ENCODE measurements around the gene TMEM132C. TPM values are rescaled to one million over a fixed set of nuclear protein-coding genes. Genes with fewer than 3 reads are reported as not detected.

Gene TMEM132C
- polyA plus RNA-seq, 2 of the 4 experiments (the other 2 are of a cell fraction): not detected

DNA sequence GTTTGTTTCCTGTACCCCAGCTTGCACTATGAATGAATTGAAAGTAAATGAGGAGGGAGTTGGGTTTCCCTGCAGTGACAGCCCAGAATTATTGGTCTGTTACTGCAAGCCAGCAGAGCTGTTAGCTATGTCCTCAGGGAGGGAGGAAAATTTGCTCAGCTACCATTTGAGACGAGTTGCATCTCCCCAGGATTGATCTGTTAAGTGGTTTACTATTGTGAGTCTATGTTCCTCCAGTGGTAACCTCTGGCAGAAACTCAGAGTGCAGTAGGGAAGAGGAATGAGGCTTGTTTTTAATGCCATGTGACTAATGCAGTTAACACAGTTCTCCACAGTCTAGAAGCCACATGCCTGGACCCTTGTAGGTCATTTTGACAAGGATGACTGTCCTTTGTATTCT lies 382.9 kb downstream of the TMEM132C start:
- WGBS (ENCODE audit: missing lambda C conversion rate): 0% methylated on average over 1 of the region's 1 CpG
- Histone ChIP-seq H3K4me1 (no peaks in the 10 kb centered on the region), H3K4me2 (no peak overlapping the region), H3K9me3 (no peaks in the 10 kb centered on the region), H3K27ac (no peak overlapping the region), H3K4me3 (no peak overlapping the region)
- TF ChIP-seq POLR2A (IDR thresholded peaks at IDR 0.05; ENCODE audit: low read length) (no peak), ZNF302 (CRISPR knock-in tag; IDR thresholded peaks at IDR 0.05) (no peak), FOXS1 (CRISPR knock-in tag; IDR thresholded peaks at IDR 0.05) (no peak), CBX2 (IDR thresholded peaks at IDR 0.05; ENCODE audit: borderline replicate concordance, low read depth) (no peak), PHF8 (IDR thresholded peaks at IDR 0.05; ENCODE audit: borderline replicate concordance, low read depth) (no peak), MAFK (IDR thresholded peaks at IDR 0.05; ENCODE audit: partially characterized antibody) (no peak), NFE2L2 (conservative IDR thresholded peaks at IDR 0.05; ENCODE audit: low read length) (no peak), HDAC2 (IDR thresholded peaks at IDR 0.05) (no peak), TP53 (CRISPR knock-in tag; IDR thresholded peaks at IDR 0.05) (no peak)
- TF ChIP-seq, protein P1, sequence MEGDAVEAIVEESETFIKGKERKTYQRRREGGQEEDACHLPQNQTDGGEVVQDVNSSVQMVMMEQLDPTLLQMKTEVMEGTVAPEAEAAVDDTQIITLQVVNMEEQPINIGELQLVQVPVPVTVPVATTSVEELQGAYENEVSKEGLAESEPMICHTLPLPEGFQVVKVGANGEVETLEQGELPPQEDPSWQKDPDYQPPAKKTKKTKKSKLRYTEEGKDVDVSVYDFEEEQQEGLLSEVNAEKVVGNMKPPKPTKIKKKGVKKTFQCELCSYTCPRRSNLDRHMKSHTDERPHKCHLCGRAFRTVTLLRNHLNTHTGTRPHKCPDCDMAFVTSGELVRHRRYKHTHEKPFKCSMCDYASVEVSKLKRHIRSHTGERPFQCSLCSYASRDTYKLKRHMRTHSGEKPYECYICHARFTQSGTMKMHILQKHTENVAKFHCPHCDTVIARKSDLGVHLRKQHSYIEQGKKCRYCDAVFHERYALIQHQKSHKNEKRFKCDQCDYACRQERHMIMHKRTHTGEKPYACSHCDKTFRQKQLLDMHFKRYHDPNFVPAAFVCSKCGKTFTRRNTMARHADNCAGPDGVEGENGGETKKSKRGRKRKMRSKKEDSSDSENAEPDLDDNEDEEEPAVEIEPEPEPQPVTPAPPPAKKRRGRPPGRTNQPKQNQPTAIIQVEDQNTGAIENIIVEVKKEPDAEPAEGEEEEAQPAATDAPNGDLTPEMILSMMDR (IDR thresholded peaks at IDR 0.05): no peak
- TF ChIP-seq, protein P2, sequence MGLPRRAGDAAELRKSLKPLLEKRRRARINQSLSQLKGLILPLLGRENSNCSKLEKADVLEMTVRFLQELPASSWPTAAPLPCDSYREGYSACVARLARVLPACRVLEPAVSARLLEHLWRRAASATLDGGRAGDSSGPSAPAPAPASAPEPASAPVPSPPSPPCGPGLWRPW (IDR thresholded peaks at IDR 0.05): no peak
- no peak for DNase-seq (ENCODE audit: low read depth in 1 of 2, low spot score in 1 of 2)
- POLR2A ChIA-PET: no interaction called here
- ATAC-seq: no peak
- FAIRE-seq: no peak
- CTCF ChIA-PET: no interaction called here

DNA sequence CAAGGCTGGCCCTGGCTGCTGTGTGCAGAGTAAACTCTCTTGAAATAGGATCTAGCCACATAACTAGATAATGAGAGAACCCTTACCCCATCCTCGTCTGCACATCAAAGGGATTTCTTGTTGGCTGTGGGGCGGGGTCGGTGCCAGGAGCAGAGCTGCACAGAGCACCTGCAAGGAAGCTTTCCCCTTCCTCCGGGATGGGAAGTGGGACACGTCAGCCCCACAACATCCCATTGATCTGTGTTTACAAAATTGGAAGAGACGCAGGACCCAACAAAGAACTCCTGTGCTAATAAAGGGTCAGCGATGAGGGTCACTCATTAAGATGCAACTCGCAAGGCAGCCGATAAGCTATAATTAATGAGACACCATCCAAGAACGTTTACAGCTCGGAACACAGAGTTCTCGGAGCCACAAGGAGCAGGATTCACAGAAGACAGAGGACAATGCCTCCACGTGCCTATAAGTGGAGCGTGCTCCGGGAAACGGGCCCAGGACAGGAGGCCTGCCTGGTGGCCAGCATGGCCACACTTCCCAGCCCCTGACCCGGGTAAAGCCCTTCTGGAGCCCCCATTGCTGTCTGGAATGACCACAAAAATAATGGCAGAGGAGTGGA lies 385.3 kb downstream of the TMEM132C start:
- no peak overlapping the region for H3K4me2 ChIP-seq
- H3K9me3 ChIP-seq: no peaks in the 10 kb centered on the region
- no peak for TF ChIP-seq ZC3H11A (IDR thresholded peaks at IDR 0.05)
- no peak for TF ChIP-seq EP300 (IDR thresholded peaks at IDR 0.05)
- TF ChIP-seq SREBF2 (IDR thresholded peaks at IDR 0.05): no peak
- no peak for TF ChIP-seq NPAS2 (CRISPR knock-in tag; IDR thresholded peaks at IDR 0.05; ENCODE audit: borderline replicate concordance)
- TF ChIP-seq FOSB (CRISPR knock-in tag; IDR thresholded peaks at IDR 0.05): no peak
- TF ChIP-seq, protein P3, sequence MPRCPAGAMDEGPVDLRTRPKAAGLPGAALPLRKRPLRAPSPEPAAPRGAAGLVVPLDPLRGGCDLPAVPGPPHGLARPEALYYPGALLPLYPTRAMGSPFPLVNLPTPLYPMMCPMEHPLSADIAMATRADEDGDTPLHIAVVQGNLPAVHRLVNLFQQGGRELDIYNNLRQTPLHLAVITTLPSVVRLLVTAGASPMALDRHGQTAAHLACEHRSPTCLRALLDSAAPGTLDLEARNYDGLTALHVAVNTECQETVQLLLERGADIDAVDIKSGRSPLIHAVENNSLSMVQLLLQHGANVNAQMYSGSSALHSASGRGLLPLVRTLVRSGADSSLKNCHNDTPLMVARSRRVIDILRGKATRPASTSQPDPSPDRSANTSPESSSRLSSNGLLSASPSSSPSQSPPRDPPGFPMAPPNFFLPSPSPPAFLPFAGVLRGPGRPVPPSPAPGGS (IDR thresholded peaks at IDR 0.05): no peak
- no peak for TF ChIP-seq RFX5 (IDR thresholded peaks at IDR 0.05)
- no peak for TF ChIP-seq RAD21 (conservative IDR thresholded peaks at IDR 0.05 in 1 of 2, IDR thresholded peaks at IDR 0.05 in 1 of 2)
- no peak for TF ChIP-seq TP53 (CRISPR knock-in tag; IDR thresholded peaks at IDR 0.05)
- no peak for TF ChIP-seq CBX8 (IDR thresholded peaks at IDR 0.05)
- TF ChIP-seq, protein P4, sequence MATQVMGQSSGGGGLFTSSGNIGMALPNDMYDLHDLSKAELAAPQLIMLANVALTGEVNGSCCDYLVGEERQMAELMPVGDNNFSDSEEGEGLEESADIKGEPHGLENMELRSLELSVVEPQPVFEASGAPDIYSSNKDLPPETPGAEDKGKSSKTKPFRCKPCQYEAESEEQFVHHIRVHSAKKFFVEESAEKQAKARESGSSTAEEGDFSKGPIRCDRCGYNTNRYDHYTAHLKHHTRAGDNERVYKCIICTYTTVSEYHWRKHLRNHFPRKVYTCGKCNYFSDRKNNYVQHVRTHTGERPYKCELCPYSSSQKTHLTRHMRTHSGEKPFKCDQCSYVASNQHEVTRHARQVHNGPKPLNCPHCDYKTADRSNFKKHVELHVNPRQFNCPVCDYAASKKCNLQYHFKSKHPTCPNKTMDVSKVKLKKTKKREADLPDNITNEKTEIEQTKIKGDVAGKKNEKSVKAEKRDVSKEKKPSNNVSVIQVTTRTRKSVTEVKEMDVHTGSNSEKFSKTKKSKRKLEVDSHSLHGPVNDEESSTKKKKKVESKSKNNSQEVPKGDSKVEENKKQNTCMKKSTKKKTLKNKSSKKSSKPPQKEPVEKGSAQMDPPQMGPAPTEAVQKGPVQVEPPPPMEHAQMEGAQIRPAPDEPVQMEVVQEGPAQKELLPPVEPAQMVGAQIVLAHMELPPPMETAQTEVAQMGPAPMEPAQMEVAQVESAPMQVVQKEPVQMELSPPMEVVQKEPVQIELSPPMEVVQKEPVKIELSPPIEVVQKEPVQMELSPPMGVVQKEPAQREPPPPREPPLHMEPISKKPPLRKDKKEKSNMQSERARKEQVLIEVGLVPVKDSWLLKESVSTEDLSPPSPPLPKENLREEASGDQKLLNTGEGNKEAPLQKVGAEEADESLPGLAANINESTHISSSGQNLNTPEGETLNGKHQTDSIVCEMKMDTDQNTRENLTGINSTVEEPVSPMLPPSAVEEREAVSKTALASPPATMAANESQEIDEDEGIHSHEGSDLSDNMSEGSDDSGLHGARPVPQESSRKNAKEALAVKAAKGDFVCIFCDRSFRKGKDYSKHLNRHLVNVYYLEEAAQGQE (IDR thresholded peaks at IDR 0.05): no peak
- no peak for TF ChIP-seq MYC (IDR thresholded peaks at IDR 0.05; ENCODE audit: borderline replicate concordance, low read length)
- no peak for TF ChIP-seq TFCP2L1 (CRISPR knock-in tag; IDR thresholded peaks at IDR 0.05)
- no peak for TF ChIP-seq JUNB (IDR thresholded peaks at IDR 0.05)
- no peak for TF ChIP-seq EHF (CRISPR knock-in tag; IDR thresholded peaks at IDR 0.05)
- TF ChIP-seq, protein P5, sequence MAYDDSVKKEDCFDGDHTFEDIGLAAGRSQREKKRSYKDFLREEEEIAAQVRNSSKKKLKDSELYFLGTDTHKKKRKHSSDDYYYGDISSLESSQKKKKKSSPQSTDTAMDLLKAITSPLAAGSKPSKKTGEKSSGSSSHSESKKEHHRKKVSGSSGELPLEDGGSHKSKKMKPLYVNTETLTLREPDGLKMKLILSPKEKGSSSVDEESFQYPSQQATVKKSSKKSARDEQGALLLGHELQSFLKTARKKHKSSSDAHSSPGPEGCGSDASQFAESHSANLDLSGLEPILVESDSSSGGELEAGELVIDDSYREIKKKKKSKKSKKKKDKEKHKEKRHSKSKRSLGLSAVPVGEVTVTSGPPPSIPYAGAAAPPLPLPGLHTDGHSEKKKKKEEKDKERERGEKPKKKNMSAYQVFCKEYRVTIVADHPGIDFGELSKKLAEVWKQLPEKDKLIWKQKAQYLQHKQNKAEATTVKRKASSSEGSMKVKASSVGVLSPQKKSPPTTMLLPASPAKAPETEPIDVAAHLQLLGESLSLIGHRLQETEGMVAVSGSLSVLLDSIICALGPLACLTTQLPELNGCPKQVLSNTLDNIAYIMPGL (CRISPR knock-in tag; IDR thresholded peaks at IDR 0.05; ENCODE audit: borderline replicate concordance): no peak
- no peak for TF ChIP-seq ZNF302 (CRISPR knock-in tag; IDR thresholded peaks at IDR 0.05)
- no peak for FAIRE-seq
- 10% methylated on average over 17 of the region's 17 CpGs for WGBS (ENCODE audit: missing lambda C conversion rate)
- H3K4me3 ChIP-seq: no peak overlapping the region
- no peak for DNase-seq (ENCODE audit: low read depth in 1 of 2, low spot score in 1 of 2)
- ChIA-PET CTCF (no interaction called here), POLR2A (no interaction called here)
- H3K4me1 ChIP-seq: no peaks in the 10 kb centered on the region
- ATAC-seq: no peak
- no peak overlapping the region for H3K27ac ChIP-seq
